HFFc6 (cell line): ENCODE results near the gene CDK6. TPM values are rescaled to one million over a fixed set of nuclear protein-coding genes. Genes with fewer than 3 reads are reported as not detected.
"Not testable (repeated sequence)": the region's sequence is repeated elsewhere in the genome, so short reads cannot be mapped to it uniquely, and the experiment has no call there.

Experiments used
- DNase-seq: peaks from one replicate; pipeline ENCODE4 v3.0.0-alpha.2; 2018
- H3K27ac Mint-ChIP-seq: 2 replicates; pipeline ENCODE4 v1.8.0; 2020; ENCODE audit warnings: mild to moderate bottlenecking, mixed read lengths
- H3K27me3 Mint-ChIP-seq: 2 replicates; pipeline ENCODE4 v1.8.0; 2021; ENCODE audit warnings: mild to moderate bottlenecking, moderate library complexity, mixed read lengths; ENCODE audit not compliant: insufficient read depth
- H3K36me3 Mint-ChIP-seq: 2 replicates; pipeline ENCODE4 v1.8.0; 2021; ENCODE audit warnings: low read depth, mixed read lengths
- H3K4me1 Mint-ChIP-seq: 2 replicates; pipeline ENCODE4 v1.8.0; 2020; ENCODE audit warnings: low read depth, mixed read lengths
- H3K4me3 Mint-ChIP-seq: 2 replicates; pipeline ENCODE4 v1.8.0; 2020; ENCODE audit warnings: mild to moderate bottlenecking, moderate library complexity, mixed read lengths
- H3K9me3 Mint-ChIP-seq: 2 replicates; pipeline ENCODE4 v1.8.0; 2020; ENCODE audit warnings: mild to moderate bottlenecking, mixed read lengths
- total RNA-seq, 6 experiments: library from RNA; stranded (reverse); fragmentation: NEBNext Ultra II Directional; extraction: Animal tissue kit (Norgen Biotek cat#: 25700); gene quantifications; 2 replicates in 1 of 6; 3 replicates in 5 of 6; pipeline ENCODE4 v1.2.3, GENCODE V29; 2021
- TF ChIP-seq, protein P1 (sequence below): fragments of 200-600 bp; sonication (generic); IDR thresholded peaks from 2 replicates; pipeline ENCODE4 v1.5.0; 2021; ENCODE audit warnings: antibody characterized with exemption, mild to moderate bottlenecking

Gene CDK6
- total RNA-seq, 6 experiments from 2014 or later = 54.5 to 90.0 (median 58.9) TPM

GRCh38 chr7:92763636-92764423, 72.5 kb downstream of the CDK6 start:
- Mint-ChIP-seq H3K9me3 (no peaks in the 10 kb centered on the region), H3K27ac (peak overlapping the region; percentile 62), H3K27me3 (peaks cover 2% of the 10 kb centered on the region; the same call in 1 of the 2 replicates), H3K36me3 (peaks cover 28% of the 10 kb centered on the region), H3K4me3 (no peak overlapping the region), H3K4me1 (peaks cover 97% of the 10 kb centered on the region)
- DNase-seq = peak; percentile 71
- TF ChIP-seq, protein P1, sequence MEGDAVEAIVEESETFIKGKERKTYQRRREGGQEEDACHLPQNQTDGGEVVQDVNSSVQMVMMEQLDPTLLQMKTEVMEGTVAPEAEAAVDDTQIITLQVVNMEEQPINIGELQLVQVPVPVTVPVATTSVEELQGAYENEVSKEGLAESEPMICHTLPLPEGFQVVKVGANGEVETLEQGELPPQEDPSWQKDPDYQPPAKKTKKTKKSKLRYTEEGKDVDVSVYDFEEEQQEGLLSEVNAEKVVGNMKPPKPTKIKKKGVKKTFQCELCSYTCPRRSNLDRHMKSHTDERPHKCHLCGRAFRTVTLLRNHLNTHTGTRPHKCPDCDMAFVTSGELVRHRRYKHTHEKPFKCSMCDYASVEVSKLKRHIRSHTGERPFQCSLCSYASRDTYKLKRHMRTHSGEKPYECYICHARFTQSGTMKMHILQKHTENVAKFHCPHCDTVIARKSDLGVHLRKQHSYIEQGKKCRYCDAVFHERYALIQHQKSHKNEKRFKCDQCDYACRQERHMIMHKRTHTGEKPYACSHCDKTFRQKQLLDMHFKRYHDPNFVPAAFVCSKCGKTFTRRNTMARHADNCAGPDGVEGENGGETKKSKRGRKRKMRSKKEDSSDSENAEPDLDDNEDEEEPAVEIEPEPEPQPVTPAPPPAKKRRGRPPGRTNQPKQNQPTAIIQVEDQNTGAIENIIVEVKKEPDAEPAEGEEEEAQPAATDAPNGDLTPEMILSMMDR = peak; percentile 44; the same call in 1 of the 2 replicates

DNA sequence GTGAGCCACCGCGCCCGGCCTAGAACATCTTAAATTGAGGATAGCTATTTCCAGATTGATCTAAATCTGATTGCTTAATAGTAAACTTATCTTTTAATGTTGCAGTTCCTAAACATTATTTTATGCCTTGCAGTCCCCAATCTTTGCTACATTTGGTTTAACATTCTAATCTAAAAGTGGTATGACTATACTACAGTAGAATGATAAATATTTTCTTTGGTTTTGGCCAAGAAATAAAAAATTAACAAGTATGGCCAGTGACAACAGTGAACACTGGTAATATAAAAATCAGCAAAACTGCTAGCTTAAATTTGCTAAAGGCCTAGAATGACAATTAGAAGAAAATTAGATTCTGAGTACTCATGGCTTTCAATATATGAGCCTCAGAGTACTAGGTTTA, 73.5 kb downstream of the CDK6 start:
- Mint-ChIP-seq H3K4me1 (peaks cover 97% of the 10 kb centered on the region), H3K9me3 (no peaks in the 10 kb centered on the region)

DNA sequence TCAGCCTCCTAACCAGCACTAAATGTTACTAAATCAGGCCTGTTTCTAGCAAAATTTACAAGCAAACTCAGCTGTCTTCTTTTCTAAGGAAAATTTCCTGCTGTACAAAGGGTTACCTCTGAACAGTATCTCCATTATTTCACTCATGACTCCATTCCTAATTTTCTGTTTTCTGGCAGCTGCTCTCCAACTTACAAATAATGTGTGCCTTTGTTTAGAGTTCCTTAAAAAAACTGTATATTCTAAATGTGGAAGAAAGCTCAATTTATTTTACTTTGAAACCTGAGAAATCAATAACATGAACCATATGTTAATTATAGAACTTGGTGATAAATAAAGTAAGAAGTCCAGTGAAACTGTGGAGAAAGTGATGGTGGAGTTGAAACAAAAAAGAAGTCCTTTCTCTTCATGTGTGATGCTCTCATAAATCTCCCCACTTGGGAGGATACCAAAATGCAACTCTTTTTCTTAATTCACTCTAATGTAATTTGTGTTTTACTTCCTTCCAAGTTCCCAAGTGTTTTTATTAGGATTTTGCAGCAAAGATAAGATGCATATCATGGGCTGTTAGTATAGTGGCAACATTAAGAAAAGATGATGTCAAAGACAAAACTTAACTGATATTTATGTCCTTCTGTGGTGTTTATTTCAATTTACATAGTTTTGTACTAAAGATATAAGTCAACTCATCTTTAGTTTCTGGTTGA, 74.8 kb downstream of the CDK6 start:
- peaks cover 45% of the 10 kb centered on the region for H3K36me3 Mint-ChIP-seq
- H3K4me3 Mint-ChIP-seq = peak overlapping the region; percentile 57
- no peaks in the 10 kb centered on the region for H3K9me3 Mint-ChIP-seq
- peak overlapping the region; percentile 76 for H3K27ac Mint-ChIP-seq
- TF ChIP-seq, protein P1 = no peak
- H3K27me3 Mint-ChIP-seq = no peaks in the 10 kb centered on the region; the same call in 1 of the 2 replicates
- DNase-seq = no peak
- peaks cover 93% of the 10 kb centered on the region for H3K4me1 Mint-ChIP-seq

More for the DNA sequence above, 73.5 kb downstream of the CDK6 start:
- no peak overlapping the region for H3K4me3 Mint-ChIP-seq
- peaks cover 33% of the 10 kb centered on the region for H3K36me3 Mint-ChIP-seq
- TF ChIP-seq, protein P1 = no peak
- no peak for DNase-seq
- H3K27me3 Mint-ChIP-seq = peaks cover under 1% of the 10 kb centered on the region; the same call in 1 of the 2 replicates
- H3K27ac Mint-ChIP-seq = peak overlapping the region; percentile 42; the same call in 1 of the 2 replicates

DNA sequence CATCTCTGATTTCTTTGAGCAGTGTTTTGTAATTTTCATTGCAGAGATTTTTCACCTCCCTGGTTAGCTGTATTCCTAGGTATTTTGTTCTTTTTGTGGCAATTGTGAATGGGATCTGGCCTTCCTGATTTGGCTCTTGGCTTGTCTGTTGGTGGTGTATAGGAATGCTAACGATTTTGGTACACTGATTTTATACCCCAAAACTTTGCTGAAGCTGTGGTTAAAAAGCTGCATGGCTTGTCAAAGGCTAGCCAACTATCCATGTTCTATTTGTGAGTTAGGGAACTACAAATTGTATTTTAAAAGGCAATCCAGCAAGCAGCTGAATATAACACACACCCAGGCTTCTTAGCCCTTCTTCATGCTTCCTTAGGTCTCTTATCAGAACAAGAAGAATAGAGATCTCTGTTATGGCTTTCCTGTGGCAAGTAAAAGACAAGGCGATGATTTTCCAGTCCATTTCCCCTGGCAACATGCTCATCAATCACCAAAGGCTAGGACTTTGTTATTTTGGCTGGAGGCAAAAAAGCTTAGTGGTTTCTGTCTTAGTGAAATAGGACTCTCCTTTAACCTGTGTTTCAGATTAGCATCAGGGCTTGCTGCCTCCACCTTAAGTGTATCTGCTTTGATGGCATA, 77.5 kb downstream of the CDK6 start:
- H3K4me3 Mint-ChIP-seq = no peak overlapping the region
- no peak overlapping the region for H3K27ac Mint-ChIP-seq
- TF ChIP-seq, protein P1 = no peak
- no peaks in the 10 kb centered on the region for H3K9me3 Mint-ChIP-seq
- no peak for DNase-seq
- peaks cover 64% of the 10 kb centered on the region for H3K36me3 Mint-ChIP-seq
- peaks cover 93% of the 10 kb centered on the region for H3K4me1 Mint-ChIP-seq
- H3K27me3 Mint-ChIP-seq = peaks cover 4% of the 10 kb centered on the region; the same call in 1 of the 2 replicates

- not testable (repeated sequence) for H3K9me3 Mint-ChIP-seq, DNase-seq, H3K27me3 Mint-ChIP-seq, H3K27ac Mint-ChIP-seq, H3K4me3 Mint-ChIP-seq
- Mint-ChIP-seq H3K36me3 (peaks cover 68% of the 10 kb centered on the region), H3K4me1 (peaks cover 95% of the 10 kb centered on the region)
These were observed 79.0 kb downstream of the CDK6 start for GRCh38 chr7:92757311-92757910.
